Measurements from ENCODE around the gene TENM4.

- TF ChIP-seq CTCF (IDR thresholded peaks at IDR 0.05) (no peak), POLR2AphosphoS5 (IDR thresholded peaks at IDR 0.05) (no peak), POLR2A (IDR thresholded peaks at IDR 0.05) (no peak)
Observed at GRCh38 chr11:78691215-78691614, 749.6 kb downstream of the TENM4 start.
